GM19324 (cell line): Measurements from ENCODE around the gene UBE2L6.

Source experiments
- ATAC-seq: cut with Tn5 transposase; IDR thresholded peaks from one replicate; pipeline ENCODE4 v1.9.1; 2021; ENCODE audit warnings: mild to moderate bottlenecking, moderate library complexity; ENCODE audit not compliant: unreplicated experiment, low FRiP score

The UBE2L6 gene

DNA sequence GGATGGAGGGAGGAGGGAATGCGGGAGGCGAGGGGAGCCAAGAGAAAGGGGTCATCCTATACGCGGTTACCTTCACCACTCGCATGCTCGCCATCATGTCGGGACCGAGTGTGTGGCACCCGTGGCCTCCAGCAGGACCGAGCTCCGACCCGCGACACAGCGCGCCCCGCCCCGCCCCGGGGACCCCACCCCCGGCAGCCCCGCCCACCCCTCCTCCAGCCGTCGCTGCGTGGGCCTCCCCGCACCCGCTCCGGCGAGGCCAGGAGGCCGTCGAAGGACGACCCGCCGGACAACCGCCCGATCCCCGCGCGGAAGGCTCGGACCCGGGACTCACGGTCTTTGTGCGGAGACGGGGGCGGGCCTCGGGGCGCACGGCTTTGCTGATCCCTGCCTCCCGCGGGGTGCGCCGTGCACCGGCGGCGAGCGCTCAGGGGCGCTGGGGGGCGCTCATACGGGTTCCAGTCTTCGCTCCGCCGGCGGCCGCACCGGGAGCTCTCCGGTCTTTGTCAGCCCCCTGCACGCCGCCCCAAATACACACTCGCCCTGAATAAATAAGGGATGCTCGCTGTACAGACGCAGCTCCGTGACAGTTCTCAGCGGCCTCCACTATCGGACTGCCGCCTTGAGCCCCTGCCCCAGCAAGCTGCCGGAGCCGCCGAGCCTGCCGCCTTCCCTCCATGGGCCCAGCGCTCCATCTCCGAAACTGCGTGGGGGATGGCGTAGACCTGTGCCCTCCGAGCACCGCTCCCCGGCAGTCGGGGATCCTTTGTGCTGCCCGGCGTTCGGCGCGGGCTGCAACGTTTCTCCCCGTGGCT is at the start of gene UBE2L6:
TSS of gene UBE2L6 (minus strand) at position 158 of the 815 bp plus-strand sequence. CDS start at position 97, 61 bp downstream.
- ATAC-seq = peak; percentile 70

DNA sequence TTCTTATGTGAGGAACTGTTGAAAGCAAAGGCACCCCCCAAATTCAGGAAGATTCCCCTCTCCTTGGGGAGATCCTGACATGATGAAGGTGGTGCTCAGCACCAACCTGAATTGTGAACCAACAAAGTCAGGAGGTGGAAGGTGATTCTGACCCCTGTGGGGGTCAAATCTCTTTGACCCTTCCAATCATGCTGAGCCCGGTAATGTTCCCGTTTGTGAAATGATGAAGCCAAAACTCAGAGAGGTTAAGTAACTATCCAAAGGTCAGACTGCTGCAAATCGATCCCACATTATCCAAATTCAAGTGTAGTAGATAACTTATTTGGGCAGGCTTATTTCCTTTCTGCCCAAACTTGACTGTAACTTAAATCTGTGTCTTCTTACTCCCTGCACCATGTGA is 49.1 kb upstream of the UBE2L6 start:
- ATAC-seq = no peak

DNA sequence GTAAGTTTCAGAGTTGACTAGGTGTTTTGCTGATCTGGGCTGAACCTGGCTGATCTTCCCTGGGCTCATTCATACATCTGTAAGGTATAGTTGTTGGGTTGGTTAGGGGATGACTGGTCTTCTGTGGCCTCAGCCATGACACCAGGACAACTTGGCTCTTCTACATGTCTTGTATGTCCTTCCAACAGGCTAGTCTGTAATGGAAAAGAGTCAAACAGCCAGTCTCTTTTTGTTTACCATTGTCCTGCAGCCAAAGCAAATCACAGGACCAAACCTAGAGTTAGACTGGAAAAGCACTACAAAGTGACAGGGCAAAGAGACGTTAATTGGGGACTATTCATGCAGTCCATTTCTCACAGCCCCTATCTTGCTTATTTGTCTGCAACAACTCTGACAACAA is 47.8 kb upstream of the UBE2L6 start:
- ATAC-seq = no peak

DNA sequence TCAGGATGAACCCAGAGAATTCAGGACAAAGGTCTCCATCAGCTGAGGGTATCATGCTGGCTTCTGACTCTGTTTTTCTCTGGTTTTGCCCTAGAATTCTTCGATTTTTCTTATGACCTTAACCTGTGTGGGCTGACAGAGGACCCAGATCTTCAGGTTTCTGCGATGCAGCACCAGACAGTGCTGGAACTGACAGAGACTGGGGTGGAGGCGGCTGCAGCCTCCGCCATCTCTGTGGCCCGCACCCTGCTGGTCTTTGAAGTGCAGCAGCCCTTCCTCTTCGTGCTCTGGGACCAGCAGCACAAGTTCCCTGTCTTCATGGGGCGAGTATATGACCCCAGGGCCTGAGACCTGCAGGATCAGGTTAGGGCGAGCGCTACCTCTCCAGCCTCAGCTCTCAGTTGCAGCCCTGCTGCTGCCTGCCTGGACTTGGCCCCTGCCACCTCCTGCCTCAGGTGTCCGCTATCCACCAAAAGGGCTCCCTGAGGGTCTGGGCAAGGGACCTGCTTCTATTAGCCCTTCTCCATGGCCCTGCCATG is 46.8 kb upstream of the UBE2L6 start:
- ATAC-seq = no peak

DNA sequence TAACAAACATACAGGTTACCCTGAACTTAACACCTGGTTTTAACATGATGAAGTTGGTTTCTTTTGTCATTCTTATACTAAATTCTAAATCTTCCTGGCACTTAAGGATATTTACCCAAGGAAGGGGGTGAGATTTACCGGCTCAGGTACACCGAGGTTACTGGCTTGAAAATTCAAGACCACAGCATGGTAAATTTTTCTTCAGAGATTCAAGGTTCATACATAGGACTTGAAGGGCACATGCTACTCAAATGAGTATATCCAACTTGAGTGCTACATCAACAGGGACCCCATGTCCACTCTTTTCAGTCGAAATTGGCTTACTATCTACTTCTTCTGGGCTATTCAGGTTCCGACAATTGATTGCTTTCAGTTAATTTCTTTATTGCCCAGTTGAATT is 42.7 kb upstream of the UBE2L6 start:
- no peak for ATAC-seq

DNA sequence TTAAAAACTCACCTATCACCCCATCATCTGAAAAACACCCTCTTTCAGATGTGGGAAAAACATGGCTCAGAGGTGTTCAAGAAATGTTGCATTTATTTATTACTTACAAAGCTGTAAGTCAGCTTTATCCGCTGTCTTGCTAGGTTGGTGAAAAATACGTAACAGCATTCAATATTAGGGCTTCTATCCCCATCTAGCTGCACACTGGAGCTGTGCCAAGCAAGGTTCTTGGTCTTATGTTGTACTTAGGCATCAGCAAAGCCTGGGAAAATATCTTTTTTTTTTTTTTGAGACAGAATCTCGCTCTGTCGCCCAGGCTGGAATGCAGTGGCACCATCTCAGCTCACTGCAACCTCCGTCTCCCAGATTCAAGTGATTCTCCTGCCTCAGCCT is 37.6 kb upstream of the UBE2L6 start:
- ATAC-seq = no peak

DNA sequence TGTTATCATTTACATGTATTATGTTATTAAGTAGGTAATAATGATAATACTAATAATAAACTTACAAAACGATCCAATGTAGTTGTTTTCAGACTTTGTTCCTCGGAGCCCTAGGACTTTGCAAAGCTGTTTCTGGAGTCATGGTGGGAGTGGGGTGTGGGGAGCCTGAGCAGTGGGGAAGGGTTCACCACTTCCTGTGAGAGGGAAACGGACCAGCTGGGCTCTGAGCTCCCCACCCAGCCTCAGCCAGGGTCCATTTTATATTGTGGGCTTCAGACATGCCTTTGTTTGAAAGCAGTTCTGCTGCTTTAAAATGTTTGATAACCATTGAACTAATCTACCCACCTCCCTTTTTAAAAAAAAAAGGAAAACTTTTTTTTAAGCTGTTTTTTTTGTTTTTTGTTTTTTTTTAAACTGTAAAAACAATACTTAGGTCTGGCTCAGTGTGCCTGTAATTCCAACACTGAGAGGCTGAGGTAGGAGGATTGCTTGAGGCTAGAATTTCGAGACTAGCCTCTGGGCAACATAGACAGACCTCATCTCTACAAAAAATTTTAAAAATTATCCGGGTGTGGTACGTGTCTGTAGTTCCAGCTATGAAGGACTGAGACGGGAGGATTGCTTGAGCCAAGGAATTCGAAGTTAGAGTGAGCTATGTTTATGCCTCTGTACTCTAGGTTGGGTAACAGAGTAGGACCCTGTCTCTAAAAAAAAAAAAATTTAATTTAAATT is 37.0 kb upstream of the UBE2L6 start:
- no peak for ATAC-seq

DNA sequence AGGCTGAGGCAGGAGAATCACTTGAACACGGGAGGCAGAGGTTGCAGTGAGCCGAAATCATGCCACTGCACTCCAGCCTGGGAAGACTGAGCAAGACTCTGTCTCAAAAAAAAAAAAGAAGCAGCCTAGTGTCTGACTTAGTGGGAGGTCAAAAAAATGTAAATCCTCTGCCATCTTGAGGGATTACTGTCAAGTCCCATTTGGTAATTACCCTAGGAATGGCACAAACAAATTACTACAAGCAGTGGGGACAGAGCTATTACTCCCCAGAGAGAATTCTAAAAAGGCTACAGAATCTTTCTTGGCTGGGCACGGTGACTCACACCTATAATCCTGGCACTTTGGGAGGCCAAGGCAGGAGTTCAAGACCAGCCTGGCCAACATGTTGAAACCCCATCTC is 33.8 kb upstream of the UBE2L6 start:
- no peak for ATAC-seq

DNA sequence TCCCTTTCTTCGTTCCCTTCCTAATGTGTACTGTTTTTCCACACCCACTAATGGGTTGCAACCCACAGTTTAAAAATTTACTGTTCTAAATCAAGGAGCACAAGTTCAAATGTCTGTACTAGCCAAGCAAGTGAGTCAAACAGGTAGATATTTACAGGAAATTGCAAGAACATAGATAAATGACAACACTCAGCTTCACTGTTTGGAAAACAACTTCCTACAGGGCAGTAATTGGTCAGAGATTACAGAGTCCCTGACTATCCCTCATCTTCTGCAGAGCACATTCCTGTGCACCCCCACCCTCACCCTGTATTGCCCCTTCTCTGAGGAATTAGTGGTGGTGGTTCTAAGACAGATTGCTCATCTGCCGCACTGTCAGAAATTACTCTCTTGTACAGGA is 31.9 kb upstream of the UBE2L6 start:
- no peak for ATAC-seq

DNA sequence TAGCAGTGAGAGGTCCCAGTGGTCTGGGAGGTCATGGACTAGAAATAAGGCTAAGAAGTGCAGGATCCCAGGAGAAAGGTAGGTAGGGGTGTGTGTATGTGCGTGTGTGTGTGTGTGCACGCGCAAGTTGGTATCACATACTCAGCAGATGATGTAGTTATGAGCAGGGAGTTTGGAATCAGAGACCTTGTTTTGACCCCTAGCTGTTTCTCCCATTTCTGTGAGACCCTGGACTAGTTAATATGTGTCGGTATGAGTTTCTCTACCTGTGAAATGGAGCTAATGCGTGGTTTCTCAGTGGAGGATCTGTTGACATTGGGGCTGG is 31.3 kb upstream of the UBE2L6 start:
- no peak for ATAC-seq

DNA sequence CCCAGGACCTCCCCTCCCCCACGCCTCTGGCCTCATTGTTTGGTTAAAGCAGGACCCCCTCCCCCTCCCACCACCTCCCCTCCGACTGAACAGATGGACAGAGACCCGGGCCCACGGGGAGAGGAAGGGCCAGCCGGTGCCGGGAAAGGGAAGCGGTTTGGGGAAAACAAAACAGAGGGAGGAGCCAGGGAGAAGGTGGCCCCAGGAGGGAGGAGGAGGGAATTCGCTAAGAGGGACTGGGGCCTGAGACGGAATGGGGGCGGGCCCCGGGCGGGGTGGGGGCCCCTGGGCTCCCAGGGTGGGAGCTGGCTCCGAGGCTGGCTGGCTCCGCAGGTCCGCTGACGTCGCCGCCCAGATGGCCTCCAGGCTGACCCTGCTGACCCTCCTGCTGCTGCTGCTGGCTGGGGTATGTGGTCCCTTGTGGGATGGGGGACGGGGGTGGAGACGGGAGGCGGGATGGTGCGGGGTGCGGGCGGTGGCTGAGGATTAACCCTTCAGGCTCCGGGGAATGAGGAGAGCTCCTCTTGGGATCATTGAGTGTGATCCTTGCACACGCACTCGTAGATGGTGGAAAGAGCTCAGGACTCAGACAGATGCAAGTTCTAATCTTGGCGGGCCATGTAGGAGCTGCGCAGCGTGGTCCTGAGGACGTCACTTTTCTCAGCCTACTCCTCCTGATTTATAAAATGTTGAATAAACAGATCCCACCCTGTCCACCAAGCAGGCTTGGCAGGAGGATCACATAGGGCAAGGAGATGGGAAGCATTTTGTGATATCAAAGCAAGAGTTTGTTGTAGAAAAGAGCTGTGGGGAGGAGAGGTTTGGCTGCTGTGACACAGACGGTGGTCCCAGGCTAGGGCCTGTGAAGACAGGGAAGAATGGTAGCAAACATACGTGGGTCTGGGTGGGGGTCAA is 30.7 kb upstream of the UBE2L6 start:
- ATAC-seq = no peak

DNA sequence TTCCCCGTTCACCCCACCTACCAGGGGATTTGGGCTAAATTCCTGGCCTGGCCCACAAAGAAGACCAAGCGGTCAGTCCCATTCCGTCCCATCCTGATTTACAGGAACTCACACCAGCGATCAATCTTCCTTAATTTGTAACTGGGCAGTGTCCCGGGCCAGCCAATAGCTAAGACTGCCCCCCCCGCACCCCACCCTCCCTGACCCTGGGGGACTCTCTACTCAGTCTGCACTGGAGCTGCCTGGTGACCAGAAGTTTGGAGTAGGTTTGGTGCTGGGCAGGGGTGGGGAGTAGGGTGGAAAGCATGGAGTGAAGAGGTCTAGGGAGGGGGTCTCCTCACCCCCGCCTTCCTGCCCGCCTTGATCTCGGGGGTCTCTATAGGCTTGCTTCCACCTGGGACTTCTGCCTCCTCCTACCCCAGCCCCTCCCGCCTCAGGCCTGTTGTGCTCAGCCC is 30.0 kb upstream of the UBE2L6 start, which contains the start of gene SERPING1:
TSS of gene SERPING1 (plus strand) at position 225 of the 455 bp plus-strand sequence. CDS start 586 bp downstream, outside the sequence.
- no peak for ATAC-seq

DNA sequence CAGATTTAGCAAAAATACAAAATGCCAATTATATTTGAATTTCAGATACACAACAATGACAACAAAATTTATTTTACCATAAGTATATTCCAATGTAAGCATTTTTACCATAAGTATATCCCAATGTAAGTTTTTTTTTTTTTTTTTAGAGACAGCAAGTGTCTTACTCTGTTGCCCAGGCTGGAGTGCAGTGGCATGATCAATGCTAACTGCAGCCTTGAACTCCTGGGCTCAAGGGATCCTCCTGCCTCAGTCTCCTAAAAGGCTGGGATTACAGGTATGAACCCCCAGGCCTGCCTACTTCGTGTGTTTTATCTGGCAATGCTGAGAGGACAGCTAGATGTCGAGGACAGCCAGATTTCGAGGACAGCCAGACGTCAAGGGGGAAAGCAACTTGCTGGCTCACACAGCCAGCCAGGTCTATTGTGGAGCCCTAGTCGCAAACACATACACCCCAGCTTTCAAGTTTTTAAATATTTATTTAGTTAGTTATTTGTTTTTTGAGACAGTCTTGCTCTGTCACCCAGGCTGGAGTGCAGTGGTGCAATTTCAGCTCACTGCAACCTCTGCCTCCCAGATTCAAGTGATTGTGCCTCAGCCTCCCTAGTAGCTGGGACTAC is 28.9 kb upstream of the UBE2L6 start:
- ATAC-seq = no peak

DNA sequence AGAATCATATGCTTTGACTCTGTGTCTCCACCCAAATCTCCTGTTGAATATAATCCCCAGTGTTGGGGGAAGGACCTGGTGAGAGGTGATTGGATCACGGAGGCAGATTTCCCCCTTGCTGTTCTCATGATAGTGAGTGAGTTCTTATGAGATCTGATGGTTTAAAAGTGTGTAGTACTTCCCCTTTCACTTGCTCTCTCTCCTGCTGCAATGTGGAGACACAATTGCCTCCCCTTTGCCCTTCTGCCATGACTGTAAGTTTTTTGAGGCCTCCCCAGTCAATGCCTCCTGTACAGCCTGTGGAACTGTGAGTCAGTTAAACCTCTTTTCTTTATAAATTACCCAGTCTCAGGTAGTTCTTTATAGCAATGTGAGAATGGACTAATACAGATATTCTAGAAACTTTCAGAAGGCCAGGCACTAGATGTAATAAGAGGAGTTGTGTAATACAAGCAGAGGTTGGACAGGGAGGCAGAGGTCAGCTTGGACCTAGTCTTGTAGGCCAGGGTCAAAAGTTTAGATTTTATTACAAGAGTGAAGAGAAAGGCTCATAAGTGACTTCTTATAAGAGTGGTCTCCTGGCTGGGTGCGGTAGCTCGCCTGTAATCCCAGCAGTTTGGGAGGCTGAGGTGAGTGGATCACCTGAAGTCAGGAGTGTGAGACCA is 20.7 kb upstream of the UBE2L6 start:
- no peak for ATAC-seq

DNA sequence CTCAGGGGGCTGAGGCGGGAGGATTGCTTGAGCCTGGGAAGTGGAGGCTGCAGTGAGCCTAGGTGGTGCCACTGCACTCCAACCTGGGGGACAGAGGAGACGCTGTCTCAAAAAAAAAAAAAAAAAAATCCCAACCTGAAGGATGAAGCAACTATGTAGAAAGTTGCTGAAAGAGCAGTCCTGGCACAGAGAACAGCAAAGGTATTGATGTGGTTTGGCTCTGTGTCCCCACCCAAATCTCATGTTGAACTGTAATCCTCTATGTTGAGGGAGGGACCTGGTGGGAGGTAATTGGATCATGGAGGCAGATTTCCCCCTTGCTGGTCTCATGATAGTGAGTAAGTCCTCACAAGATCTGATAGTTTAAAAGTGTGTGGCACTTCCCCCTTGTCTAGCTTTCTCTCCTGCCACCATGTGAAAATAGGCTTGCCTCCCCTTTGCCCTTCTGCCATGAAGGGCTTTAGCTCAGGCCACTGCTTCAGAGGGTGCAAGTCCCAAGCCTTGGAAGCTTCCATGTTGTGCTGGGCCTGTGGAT is 19.3 kb upstream of the UBE2L6 start:
- ATAC-seq = no peak

DNA sequence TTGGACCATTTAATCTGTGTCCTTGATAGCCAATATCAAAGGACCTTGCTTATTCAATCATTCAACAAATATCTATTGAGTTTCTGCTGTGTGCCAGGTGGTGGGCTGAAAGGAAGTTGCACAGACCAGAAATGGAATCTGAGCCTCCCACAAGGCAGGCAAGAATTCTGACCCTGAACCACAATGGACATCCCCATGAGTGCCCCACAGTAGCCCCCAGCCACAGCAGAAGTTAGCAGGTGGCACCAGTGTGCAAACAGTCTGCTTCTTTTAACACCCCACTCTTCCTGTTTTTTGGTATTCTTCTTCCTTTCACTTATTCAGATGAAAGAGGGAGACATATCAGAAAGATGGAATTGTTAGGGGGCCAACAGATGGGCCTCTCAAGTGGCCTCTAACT is 17.8 kb upstream of the UBE2L6 start:
- no peak for ATAC-seq

DNA sequence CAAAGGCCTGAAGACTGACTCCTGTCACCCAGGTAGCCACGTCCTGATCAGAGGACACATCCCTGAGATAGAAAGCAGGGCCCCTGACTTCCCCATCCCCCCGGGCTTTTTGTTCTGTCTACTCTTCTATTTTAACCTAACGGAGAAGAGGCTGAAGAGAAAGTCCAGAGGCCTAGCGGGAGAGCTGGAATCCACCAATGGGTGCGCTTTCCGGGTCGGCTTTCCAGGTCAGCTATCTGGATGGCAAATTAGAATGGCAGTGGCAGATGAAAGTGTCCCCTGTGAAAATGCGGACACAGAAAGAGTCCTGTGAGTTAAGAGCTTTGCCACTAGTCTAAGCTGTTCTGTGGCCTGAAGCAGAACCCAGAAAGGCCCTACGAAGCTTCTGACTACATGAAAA is 16.9 kb upstream of the UBE2L6 start:
- ATAC-seq = no peak

DNA sequence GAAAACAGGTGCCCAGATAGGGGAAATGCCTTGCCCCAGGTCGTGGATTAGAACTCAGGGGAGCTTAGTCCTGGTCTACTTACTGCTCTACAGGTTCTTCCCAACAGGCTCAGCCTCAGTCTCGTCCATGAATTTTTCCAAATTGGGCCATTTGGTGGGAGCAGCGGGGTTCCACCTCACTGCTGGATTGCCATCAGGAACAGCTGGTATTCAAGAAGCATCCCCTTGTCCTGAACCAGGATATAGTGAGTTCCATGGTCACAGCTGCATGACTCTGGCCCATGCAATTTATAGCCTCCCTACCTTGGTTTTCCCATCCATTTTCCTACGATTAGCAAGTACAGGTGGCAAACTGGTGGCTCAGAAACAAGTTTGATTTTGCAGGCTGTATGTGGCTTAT is 6.6 kb upstream of the UBE2L6 start:
- no peak for ATAC-seq

DNA sequence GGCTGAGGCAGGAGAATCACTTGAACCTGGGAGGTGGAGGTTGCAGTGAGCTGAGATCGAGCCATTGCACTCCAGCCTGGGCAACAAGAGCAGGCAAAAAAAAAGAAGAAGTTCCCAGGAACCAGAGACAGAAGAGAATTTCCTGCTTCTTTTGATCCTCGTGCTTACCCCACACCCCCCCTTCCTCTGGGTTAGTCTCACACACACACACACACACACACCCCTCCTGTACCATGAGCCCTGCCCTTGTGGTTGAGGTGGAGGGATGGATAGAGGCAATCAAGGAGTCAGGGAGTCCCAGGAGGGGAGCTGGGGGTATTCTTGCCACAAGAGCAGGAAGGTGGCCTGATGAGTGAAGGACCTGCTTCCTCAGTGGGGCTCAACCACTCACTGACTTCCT is 4.1 kb upstream of the UBE2L6 start:
- ATAC-seq = no peak
